MM.1S (cell line): ENCODE data around the gene EGFL7.

Source experiments
- DNase-seq: peaks from one replicate; pipeline ENCODE4 v3.0.0-alpha.2; 2015
- H2AFZ ChIP-seq: fragments of 300-600 bp; sonication (generic); 2 replicates; pipeline ENCODE4 v1.6.0; 2016; ENCODE audit warnings: antibody characterized with exemption, low read length
- H3F3A ChIP-seq: fragments of 300-600 bp; sonication (generic); 2 replicates; pipeline ENCODE4 v1.6.1; 2016; ENCODE audit warnings: mild to moderate bottlenecking, antibody characterized with exemption, low read length, moderate library complexity, mixed read lengths; ENCODE audit not compliant: insufficient read depth
- H3K27ac ChIP-seq: fragments of 300-600 bp; sonication (generic); 2 replicates; pipeline ENCODE4 v1.5.1; 2016; ENCODE audit warnings: mild to moderate bottlenecking, low read length
- H3K27me3 ChIP-seq: fragments of 300-600 bp; sonication (generic); replicated peaks from 2 replicates; pipeline ENCODE4 v1.6.0; 2016; ENCODE audit warnings: low read length; ENCODE audit not compliant: insufficient read depth
- H3K36me3 ChIP-seq: fragments of 300-600 bp; sonication (generic); replicated peaks from 2 replicates; pipeline ENCODE4 v1.6.1; 2016; ENCODE audit warnings: mild to moderate bottlenecking, low read length, mixed read lengths; ENCODE audit not compliant: insufficient read depth
- H3K4me1 ChIP-seq: fragments of 300-600 bp; sonication (generic); 2 replicates; pipeline ENCODE4 v1.6.1; 2016; ENCODE audit warnings: low read length, mixed read lengths
- H3K4me2 ChIP-seq: fragments of 300-600 bp; sonication (generic); 2 replicates; pipeline ENCODE4 v1.6.0; 2016; ENCODE audit warnings: low read depth, low read length
- H3K4me3 ChIP-seq: fragments of 300-600 bp; sonication (generic); 2 replicates; pipeline ENCODE4 v1.5.1; 2016; ENCODE audit warnings: low read length, mixed read lengths
- H3K79me2 ChIP-seq: fragments of 300-600 bp; sonication (generic); 2 replicates; pipeline ENCODE4 v1.6.1; 2016; ENCODE audit warnings: mixed run types, low read length, mixed read lengths
- H3K9ac ChIP-seq: fragments of 300-600 bp; sonication (generic); 2 replicates; pipeline ENCODE4 v1.6.1; 2016; ENCODE audit warnings: low read length, mixed read lengths
- H3K9me2 ChIP-seq: fragments of 300-600 bp; sonication (generic); replicated peaks from 2 replicates; pipeline ENCODE4 v1.6.1; 2016; ENCODE audit warnings: mild to moderate bottlenecking, low read length, mixed read lengths; ENCODE audit not compliant: insufficient read depth
- H3K9me3 ChIP-seq: fragments of 300-600 bp; sonication (generic); replicated peaks from 2 replicates; pipeline ENCODE4 v1.6.1; 2016; ENCODE audit warnings: mild to moderate bottlenecking, low read length, mixed read lengths; ENCODE audit not compliant: insufficient read depth
- H4K20me1 ChIP-seq: fragments of 300-600 bp; sonication (generic); 2 replicates; pipeline ENCODE4 v1.6.1; 2016; ENCODE audit warnings: mild to moderate bottlenecking, low read length, moderate library complexity, mixed read lengths; ENCODE audit not compliant: insufficient read depth
- CTCF ChIP-seq: fragments of 300-600 bp; sonication (generic); IDR thresholded peaks from 2 replicates; pipeline ENCODE4 v1.5.1; 2016; ENCODE audit warnings: antibody characterized with exemption, low read length, mixed read lengths
- EZH2 ChIP-seq: fragments of 300-600 bp; sonication (generic); optimal IDR thresholded peaks from 2 replicates; pipeline ENCODE3; 2017; ENCODE audit warnings: low read depth, mild to moderate bottlenecking, antibody characterized with exemption, low read length, mixed read lengths
- EZH2phosphoT487 ChIP-seq: fragments of 300-600 bp; sonication (generic); IDR thresholded peaks from 2 replicates; pipeline ENCODE4 v1.6.1; 2018; ENCODE audit warnings: antibody characterized with exemption, low read length

EGFL7 gene

GRCh38 chr9:136683173-136683745 is 20.5 kb downstream of the EGFL7 start:
- H3K79me2 ChIP-seq: no peaks in the 10 kb centered on the region
- no peaks in the 10 kb centered on the region for H3K9me2 ChIP-seq
- no peaks in the 10 kb centered on the region for H3K9me3 ChIP-seq
- H2AFZ ChIP-seq: no peak overlapping the region
- H3K27me3 ChIP-seq: peaks cover 91% of the 10 kb centered on the region
- H3K4me1 ChIP-seq: no peaks in the 10 kb centered on the region
- H4K20me1 ChIP-seq: no peaks in the 10 kb centered on the region
- no peak overlapping the region for H3K4me2 ChIP-seq
- DNase-seq: no peak
- H3K27ac ChIP-seq: no peak overlapping the region
- H3K36me3 ChIP-seq: no peaks in the 10 kb centered on the region
- H3K9ac ChIP-seq: no peak overlapping the region
- no peaks in the 10 kb centered on the region for H3F3A ChIP-seq
- H3K4me3 ChIP-seq: no peak overlapping the region
- TF ChIP-seq CTCF: no peak
- TF ChIP-seq EZH2: no peak
- no peak for TF ChIP-seq EZH2phosphoT487

GRCh38 chr9:136683755-136684154 is 21.0 kb downstream of the EGFL7 start:
- peaks cover 91% of the 10 kb centered on the region for H3K27me3 ChIP-seq
- no peaks in the 10 kb centered on the region for H4K20me1 ChIP-seq
- H3K36me3 ChIP-seq: no peaks in the 10 kb centered on the region
- no peak overlapping the region for H2AFZ ChIP-seq
- no peak for DNase-seq
- H3K9me3 ChIP-seq: no peaks in the 10 kb centered on the region
- no peak overlapping the region for H3K4me2 ChIP-seq
- H3K79me2 ChIP-seq: no peaks in the 10 kb centered on the region
- H3K27ac ChIP-seq: no peak overlapping the region
- TF ChIP-seq EZH2 (no peak), EZH2phosphoT487 (no peak), CTCF (no peak)
- no peaks in the 10 kb centered on the region for H3F3A ChIP-seq
- H3K9ac ChIP-seq: no peak overlapping the region
- no peaks in the 10 kb centered on the region for H3K9me2 ChIP-seq
- no peak overlapping the region for H3K4me3 ChIP-seq
- no peaks in the 10 kb centered on the region for H3K4me1 ChIP-seq

GRCh38 chr9:136684339-136684738 is 21.6 kb downstream of the EGFL7 start:
- Histone ChIP-seq H2AFZ (no peak overlapping the region), H3K4me3 (no peak overlapping the region), H3K27ac (no peak overlapping the region), H3K36me3 (no peaks in the 10 kb centered on the region), H3K4me1 (no peaks in the 10 kb centered on the region), H3K79me2 (no peaks in the 10 kb centered on the region), H3K9me3 (no peaks in the 10 kb centered on the region), H4K20me1 (no peaks in the 10 kb centered on the region), H3K4me2 (no peak overlapping the region), H3K9me2 (no peaks in the 10 kb centered on the region), H3F3A (no peaks in the 10 kb centered on the region), H3K27me3 (peaks cover 91% of the 10 kb centered on the region), H3K9ac (no peak overlapping the region)
- TF ChIP-seq CTCF: no peak
- TF ChIP-seq EZH2phosphoT487: no peak
- TF ChIP-seq EZH2: no peak
- no peak for DNase-seq
